RPMI8226 (cell line): Measurements from ENCODE around the gene INPP5K.
"Not testable (repeated sequence)": the region's sequence is repeated elsewhere in the genome, so short reads cannot be mapped to it uniquely, and the experiment has no call there.

ENCODE experiments used
- DNase-seq: peaks from one replicate; pipeline ENCODE4 v3.0.0-alpha.2; 2015

The INPP5K gene

GRCh38 chr17:1461198-1461944 is 55.0 kb downstream of the INPP5K start:
- no peak for DNase-seq

DNA sequence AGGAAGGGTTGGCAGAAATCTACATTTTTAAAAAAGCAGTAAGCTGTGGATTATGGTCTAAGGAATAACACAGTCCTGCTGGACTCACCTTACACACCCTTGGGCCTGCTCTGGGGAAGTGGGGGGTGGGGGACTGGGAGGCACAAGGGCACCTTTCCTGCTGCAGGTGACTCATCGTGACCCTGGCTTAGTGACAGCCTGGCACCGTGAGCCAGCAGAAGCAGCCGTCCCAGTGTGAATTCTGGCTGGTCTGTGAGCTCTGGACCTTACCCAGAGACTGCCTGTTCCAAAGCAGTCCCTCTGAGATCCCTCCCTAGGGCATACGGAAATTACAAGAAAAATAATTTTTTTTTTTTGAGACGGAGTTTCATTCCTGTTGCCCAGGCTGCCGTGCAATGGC is 56.2 kb downstream of the INPP5K start:
- peak; percentile 53 for DNase-seq

- DNase-seq, result peak; percentile 95
Observed at GRCh38 chr17:1455797-1456599, 60.4 kb downstream of the INPP5K start, which contains the start of gene CRK. TSS of gene CRK (minus strand) at chr17:1456232. CDS start at chr17:1456117, 115 bp downstream.

- peak; percentile 58 for DNase-seq
Observed at GRCh38 chr17:1455291-1455796, 61.1 kb downstream of the INPP5K start.

DNA sequence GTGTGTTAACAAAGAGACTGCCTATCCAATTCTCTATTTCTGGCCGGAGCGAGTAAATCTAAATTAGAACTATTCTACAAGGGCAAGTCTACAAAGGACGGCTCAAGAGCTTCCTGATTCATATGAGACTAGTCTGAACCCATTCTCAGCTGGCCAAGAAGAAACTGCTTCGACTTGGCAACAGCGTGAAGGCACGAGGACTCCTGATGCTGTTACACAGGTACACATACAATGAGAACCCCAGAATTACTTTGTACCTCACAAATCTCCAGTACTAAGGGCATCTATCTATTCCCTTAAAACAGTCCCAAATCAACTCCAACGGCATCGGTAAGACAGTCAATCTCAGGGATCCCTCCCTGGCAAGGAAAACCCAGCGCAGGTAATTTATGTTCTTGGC is 61.9 kb downstream of the INPP5K start:
- DNase-seq, result no peak

GRCh38 chr17:1453694-1454093 is 62.7 kb downstream of the INPP5K start:
- not testable (repeated sequence) for DNase-seq

DNA sequence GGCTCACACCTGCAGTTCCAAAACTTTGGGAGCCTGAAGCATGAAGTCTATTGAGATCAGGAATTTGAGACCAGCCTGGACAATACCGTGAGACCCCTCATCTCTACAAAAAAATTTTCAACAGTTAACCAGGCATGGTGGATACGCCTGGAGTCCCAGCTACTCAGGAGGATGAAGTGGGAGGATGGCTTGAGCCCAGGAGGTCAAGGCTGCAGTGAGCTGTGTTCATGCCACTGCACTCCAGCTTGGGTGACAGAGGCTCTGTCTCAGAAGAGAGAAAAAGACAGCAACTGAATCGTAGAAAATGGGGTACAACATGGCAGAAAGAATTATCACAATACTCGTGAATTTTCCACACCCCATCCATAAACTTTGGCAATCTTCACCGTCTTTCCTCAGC is 63.6 kb downstream of the INPP5K start:
- DNase-seq, result no peak

DNA sequence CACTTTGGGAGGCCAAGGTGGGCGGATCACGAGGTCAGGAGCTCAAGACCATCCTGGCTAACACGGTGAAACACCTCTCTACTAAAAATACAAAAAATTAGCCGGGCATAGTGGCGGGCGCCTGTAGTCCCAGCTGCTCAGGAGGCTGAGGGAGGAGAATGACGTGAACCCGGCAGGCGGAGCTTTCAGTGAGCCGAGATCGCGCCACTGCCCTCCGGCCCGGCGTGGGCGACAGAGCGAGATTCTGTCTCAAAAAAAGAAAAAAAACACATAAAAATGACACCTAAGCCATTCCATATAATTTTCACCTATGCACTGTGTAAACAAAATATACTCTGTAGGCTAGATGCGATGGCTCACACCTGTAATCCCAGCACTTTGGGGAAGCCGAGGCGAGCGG is 66.2 kb downstream of the INPP5K start:
- not testable (repeated sequence) for DNase-seq

GRCh38 chr17:1449412-1449967 is 66.9 kb downstream of the INPP5K start:
- no peak for DNase-seq

DNA sequence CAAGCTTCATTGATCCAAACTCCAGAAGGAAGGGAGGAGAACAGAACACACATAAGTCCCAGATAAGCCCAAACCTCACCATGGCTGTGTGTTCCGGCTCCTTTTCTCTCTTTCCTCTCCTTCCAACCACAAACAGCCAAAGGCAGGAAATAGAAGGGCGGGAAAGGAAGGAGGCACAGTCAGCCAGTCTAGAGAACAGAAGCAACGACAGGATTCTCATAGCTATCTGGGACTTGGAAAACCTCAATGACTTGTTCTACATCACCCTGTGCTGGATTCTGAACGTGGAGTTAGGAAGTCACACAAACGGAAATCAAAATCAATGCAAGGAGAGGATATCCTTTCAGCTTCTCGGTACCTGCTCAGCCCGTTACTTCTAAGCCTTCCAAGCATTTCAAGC is 69.4 kb downstream of the INPP5K start:
- DNase-seq, result no peak

DNA sequence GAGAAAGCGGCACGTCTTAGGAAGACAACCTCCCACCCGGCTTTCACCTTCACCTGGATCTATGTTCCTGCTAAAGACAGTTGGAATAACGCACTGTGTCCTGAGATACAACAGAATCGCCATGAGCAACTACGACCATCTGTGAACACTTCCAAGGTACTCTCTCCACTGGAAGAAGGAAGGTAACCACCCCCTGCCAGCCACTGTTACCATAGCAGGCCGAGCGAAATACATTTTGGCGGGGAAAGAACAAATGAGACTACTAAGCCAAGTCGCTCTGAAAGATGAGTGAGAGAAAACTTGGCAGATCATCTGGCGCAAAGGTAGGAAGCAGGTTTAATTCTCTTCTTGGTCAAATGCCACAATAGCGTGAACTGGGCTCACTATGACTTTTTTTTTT is 70.2 kb downstream of the INPP5K start:
- no peak for DNase-seq

GRCh38 chr17:1445695-1446094 is 70.7 kb downstream of the INPP5K start:
- not testable (repeated sequence) for DNase-seq
